OCI-LY3 (cell line): ENCODE measurements around the gene ELF1.

Experiments
- CTCF ChIP-seq: fragments of 200-600, 300-600 bp; sonication (generic); IDR thresholded peaks from 2 replicates; pipeline ENCODE4 v1.5.1; 2014; ENCODE audit warnings: antibody characterized with exemption, low read length, low read depth
- EZH2phosphoT487 ChIP-seq: fragments of 200-600 bp; shearing (Covaris generic); IDR thresholded peaks from 2 replicates; pipeline ENCODE4 v1.6.1; 2018; ENCODE audit warnings: antibody characterized with exemption, mixed run types, low read depth

DNA sequence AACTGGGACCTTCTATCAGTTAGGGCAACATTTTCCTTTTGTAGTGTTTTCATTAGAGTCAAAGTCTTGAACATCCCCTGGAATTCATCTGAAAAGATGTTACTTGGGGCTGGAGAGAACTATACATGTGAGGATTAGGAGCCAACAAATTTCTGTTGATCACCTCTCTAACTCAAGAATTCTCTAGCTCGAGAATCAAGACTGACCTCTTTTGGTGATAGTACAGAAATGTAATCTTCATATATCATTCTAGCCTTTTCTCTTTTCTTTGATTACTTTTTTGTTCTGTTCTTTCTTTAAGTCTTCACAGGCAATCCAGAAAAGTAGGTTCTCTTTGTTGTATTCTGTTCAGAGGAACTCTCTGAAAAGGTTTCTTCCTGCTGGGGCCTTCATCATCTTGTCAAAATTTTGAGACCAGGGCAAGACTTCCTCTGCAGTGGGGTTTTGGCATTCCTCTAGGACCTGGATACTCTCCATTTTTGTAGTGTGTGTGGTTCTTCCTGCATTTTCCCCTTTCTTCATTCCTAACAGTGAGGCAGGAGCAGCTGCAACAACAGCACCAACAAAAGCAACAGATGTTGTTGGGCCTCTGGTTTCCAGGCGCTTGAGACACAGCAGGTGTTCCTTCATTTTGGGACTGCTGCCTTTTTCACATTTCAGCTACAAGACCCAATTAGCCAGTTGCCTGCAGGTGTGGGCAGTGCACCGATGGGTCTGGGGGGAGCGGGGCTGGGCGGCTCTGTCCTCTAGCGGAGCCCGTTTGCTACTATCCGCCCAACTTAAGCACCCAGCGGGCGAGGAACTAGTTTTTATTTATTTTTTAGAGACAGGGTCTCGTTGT, 26.2 kb downstream of the ELF1 start:
- TF ChIP-seq EZH2phosphoT487 (no peak), CTCF (peak; percentile 19; the same call in 1 of the 2 replicates)
